HG02623 (cell line): ENCODE measurements around the gene ARHGAP8.
"Not testable (repeated sequence)": the region's sequence is repeated elsewhere in the genome, so short reads cannot be mapped to it uniquely, and the experiment has no call there.

ENCODE experiments used
- ATAC-seq: cut with Tn5 transposase; IDR thresholded peaks from one replicate; pipeline ENCODE4 v1.9.1; 2021; ENCODE audit warnings: moderate library complexity; ENCODE audit not compliant: unreplicated experiment

ARHGAP8 gene

DNA sequence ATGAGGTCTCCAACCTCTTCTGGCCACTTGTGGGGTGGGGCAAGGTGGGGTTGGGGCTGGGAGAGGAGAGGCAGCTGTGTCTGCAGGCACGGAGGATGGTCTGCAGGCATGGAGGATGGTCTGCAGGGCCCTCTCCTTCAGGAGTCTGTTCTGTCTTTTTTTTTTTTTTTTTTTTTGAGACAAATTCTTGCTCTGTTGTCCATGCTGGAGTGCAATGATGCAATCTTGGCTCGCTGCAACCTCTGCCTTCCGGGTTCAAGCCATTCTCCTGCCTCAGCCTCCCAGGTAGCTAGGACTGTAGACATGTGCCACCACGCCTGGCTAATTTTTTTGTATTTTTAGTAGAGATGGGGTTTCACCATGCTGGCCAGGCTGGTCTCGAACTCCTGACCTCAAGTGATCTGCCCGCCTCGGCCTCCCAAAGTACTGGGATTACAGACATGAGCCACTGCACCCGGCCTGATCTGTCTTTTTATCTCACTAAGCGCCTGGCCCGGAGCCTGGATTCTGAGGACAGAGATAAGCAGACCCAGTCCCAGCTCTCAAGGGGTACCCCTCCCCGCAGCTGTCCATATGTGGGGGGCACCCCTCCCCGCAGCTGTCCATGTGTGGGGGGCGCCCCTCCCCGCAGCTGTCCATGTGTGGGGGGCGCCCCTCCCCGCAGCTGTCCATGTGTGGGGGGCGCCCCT, 47.7 kb downstream of the ARHGAP8 start:
- not testable (repeated sequence) for ATAC-seq

GRCh38 chr22:44801476-44801875, 49.1 kb downstream of the ARHGAP8 start:
- no peak for ATAC-seq

DNA sequence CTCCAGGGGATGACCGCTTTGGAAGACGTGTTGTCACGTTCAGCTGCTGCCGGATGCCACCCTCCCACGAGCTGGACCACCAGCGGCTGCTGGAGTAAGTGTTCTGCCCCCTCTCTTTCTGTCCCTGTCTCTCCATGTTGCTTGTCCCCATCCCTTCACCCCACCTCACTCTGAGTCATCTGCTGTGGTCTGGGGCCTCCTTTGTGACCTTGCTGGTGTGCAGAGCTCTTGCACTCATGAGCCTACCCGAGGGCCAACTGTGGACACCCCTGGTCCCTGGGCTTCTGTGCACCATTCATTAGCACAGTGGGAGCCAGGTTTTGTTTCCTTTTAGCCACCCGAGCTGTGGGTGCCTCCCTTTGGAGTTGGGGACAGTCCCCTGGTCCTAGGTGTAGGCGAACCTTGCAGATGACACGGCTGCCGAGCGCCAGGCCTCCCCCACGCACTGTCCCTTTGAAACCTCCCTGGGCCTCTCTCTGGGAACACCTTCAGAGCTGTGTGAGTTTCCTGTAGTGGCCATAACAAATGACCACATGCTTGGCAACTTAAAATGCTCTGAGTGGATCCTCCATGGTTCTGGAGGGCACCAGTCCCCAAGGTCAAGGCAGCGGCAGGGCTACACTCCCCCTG, 49.8 kb downstream of the ARHGAP8 start:
- ATAC-seq = no peak

- ATAC-seq = no peak
Measured at GRCh38 chr22:44802956-44803355, 50.6 kb downstream of the ARHGAP8 start.

DNA sequence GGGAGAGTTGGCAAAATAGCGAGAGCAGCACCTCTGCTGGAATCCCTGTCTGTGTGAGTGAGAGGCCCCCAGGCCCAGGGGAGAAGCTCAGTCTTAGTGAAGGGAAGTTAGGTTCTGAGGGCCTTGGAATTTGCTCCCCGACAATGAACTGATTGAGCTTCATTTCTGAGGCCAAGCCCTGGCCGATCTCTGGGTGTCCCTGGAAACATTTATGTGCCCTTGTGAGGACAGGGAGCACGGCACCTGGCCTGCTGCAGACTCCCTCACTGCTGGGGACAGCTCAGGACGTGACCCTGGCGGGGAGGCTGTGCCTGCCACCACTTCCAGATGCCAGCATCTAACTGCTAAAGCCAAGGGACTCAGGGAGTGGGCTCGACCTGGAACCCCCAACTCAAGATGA, 52.0 kb downstream of the ARHGAP8 start:
- ATAC-seq = no peak

DNA sequence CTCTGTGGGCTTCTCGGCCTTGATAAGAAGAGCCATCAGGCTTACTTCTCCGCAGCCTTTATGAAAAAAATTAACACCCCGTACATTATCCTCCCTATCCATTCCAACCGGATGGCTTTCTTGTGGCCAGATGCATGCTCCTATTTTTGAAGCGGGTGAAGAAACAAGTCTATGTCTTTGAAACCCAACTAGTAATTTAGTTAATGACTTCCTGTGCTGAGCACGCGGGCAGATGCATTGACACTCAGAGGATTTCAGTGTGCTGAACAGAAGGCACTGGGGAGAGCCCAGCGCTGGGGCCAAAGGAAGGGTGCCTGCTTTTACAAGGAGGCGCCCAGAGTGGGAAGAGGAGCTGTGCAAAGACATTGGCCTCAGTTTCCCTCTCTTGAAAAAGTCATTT, 53.3 kb downstream of the ARHGAP8 start:
- ATAC-seq = no peak

- no peak for ATAC-seq
Measured at GRCh38 chr22:44807232-44807631, 54.9 kb downstream of the ARHGAP8 start.

DNA sequence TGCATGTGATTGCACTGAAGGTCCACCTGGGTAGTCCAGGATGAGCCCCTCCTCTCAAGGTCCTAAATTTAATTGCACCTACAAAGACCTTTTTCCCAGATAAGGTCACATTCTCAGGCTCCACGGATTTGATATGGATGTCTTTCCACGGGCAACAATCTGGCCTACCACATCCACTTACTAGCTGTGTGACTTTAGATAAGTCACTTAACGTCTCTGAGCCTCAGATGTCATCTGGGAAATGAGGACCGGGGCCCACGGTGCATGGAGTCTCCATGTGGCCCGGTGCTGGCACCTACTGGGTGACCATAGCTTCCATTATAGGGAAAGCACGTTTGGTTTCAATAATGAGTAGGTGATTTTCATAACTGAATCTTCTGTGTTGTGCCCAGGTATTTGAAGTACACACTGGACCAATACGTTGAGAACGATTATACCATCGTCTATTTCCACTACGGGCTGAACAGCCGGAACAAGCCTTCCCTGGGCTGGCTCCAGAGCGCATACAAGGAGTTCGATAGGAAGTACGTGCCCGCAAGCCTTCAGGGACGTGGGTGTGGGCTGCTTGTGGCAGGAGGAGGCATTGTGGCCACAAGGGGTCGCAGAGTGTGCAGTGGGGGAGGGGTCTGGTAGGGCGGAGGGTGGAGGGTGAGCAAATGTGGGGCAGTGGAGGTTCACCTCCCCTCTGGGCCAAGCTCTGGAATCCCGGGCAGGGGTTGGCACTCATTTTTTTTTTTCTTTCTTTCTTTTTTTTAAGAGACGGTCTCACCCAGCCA, 55.7 kb downstream of the ARHGAP8 start:
- ATAC-seq = no peak

- ATAC-seq = no peak
Measured at GRCh38 chr22:44809456-44809855, 57.1 kb downstream of the ARHGAP8 start.

DNA sequence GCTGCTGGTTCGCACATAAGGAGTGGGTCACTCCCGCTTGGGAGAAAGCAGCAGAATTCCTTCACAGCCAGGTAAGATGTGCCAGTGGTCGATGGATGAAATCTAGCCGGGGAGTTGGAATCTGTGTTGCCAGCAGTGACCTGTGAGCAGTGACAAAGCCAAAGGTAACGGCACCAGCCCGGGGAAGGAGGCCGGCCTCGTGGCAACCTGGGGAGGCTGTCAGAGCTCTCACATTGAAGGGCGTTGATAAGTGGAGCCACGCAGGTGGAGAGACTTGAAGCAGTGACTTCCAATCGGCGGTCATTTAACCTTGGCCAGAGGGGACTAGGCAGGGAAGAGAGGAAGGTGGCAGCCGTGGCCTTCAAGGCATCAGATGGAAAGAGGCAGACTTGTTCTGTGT, 58.8 kb downstream of the ARHGAP8 start:
- no peak for ATAC-seq

- ATAC-seq = no peak
Measured at GRCh38 chr22:44813416-44813815, 61.0 kb downstream of the ARHGAP8 start.

GRCh38 chr22:44814266-44815098, 62.1 kb downstream of the ARHGAP8 start:
- no peak for ATAC-seq

DNA sequence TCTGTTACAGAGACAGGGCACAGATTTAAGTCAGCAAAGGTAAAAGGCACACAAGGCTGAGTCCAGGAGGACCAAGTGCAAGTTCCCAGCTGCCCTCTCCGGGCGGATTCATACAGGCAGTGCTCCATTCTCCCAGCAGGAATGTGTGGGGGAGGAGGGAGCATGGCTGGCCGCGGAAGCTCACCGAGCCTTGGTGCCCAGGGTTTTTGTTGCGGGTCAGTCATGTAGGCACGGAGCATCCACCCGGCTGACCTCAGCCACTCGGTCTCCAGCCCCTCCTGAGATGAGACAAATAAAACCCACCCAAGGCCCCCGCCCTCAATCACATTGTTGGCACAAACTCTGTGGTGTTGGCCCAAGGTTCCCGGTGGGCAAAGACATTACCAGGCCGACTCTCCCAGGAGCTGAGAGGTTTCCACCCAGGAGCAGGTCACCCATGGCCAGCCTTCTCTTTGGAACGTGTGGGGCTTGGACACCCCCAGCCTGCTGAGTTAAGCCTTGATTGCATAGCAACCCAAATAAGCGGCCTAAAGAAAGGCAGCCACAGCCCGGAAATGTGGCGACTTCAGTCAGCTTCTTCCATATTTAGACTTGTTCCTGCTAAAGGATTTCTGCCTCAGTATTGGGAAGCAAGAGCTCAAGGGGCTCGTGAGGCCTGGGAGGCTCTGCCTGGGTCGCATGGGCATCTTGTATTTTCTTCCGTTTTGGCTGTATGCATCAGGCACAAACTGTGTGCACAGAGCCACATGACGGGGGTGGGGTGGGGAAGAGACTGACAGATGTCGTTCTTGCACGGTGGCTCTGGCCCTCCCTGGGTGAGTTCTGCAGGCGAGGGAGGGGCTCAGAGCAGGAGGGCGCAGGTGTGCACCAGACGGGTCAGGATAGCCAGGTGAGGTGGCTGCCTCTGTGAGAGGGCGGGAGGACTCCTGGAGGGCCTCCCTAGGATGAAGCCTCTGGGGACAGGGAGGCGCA, 63.0 kb downstream of the ARHGAP8 start:
- no peak for ATAC-seq

DNA sequence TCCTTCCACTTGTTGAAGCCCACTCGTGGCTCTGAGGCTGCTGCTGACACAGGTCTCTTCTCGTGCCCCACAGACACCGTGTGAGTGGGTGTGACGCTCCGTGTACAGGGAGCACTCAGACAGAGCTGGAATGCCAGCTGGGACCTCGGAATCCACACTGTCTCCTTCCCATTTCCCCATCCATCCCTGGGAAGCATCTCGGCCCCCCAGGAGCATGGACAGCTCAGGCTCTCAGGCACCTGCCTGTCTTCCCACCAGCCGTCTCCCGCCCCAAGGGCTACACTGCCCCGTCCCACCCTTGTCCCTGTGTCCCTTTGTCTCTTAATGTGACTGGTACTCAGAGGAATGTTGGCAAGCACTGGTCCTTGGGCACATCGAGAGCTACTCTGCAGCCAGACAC, 63.8 kb downstream of the ARHGAP8 start:
- no peak for ATAC-seq

- ATAC-seq = no peak
Measured at GRCh38 chr22:44818727-44819126, 66.4 kb downstream of the ARHGAP8 start.

DNA sequence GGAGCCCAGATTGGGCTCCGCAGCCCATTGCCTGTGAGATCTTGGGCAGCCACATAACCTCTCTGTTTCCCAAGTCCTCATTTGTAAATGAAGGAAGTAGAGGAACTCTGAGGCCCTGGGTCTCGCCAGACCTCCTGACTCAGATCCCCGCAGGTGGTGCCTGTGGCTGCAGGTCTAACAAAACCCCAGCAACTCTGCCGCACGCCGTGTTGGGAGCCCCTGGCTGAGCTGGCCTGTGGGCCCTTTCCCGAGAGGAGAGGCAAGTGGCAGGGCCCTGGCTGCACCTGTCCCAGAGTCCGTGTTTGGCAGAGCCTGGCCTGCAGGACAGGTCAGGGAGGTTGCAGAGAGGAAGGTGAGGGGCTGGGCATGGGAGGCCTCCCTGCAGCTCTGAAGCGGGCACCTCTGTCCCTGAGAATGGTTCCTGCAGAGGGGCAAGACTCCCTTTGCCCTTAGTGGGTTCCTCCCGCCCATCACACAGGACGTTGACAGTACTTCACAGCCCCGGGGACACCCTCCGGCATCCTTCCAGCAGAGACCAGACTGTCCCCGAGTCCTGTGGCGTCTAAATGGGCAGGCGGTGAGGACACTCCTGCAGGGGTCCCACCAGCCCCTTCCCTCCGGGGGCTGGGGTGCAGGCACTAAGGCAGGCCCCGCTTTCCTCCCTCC, 67.7 kb downstream of the ARHGAP8 start:
- no peak for ATAC-seq

DNA sequence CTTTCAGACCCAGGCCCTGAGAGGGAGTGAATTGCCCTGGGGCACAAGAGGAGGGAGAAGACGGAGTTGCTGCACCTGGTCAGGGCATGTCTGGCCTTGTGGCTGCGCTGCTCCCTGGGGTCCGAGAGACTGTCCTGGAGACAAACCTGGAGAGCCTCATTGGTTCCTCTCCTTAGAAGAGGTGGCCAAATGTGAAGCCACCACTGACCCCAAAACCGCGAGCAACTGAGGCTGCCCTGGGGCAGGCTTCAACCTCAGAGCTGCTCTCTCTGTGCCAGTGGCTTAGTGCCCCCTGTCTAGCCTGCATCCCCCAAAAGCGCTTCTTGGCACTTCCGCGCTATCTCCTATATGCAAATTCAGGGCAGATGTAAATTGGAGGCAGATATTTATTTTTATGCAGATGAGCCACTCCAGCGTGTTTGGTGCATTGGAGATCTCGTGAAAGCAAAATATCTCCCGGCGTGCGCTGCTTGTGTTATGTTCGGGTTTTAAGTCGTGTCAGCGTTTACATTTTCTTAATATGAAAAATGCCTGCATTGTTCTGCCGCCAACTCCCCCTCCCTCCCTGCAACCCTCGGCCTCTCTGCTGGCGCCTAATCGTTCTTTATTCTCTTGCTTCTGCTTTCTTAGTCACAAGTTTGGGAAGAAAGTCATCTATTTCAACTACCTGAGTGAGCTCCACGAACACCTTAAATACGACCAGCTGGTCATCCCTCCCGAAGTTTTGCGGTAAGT, 69.5 kb downstream of the ARHGAP8 start:
- ATAC-seq = no peak

- ATAC-seq = no peak
Measured at GRCh38 chr22:44822534-44822933, 70.2 kb downstream of the ARHGAP8 start.

DNA sequence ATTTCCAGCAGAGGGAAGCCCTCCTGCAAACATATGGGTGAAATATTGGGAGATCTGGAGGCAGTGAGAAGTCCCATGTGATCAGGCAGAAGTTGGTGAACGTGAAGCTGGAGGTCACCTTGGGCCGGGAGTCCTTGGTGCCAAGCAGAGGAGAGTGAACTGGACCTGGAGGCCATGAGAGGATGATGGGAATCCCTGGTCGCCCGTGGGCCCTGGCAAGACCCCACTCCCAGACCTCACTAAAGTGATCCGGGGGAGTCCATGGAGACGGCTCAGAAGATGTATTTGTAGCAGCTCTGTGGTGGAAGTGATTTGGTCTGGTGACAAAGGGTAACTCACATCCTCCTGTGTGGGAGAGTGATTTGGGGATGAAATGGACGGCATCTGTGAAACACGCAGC, 71.0 kb downstream of the ARHGAP8 start:
- no peak for ATAC-seq
